Smooth muscle cell (in vitro differentiated cells): ENCODE measurements around the gene SPATA18. TPM values are rescaled to one million over a fixed set of nuclear protein-coding genes. Genes with fewer than 3 reads are reported as not detected.

Source experiments
- DNase-seq: peaks from one replicate; lab custom pipeline; 2025; ENCODE audit not compliant: unreplicated experiment; lab: John Stamatoyannopoulos, UW
- H2AFZ ChIP-seq: fragments of 200-600 bp; sonication (generic); 2 replicates; pipeline ENCODE4 v1.6.0; 2016; ENCODE audit warnings: antibody characterized with exemption, low read depth, mild to moderate bottlenecking
- H3F3A ChIP-seq: fragments of 200-600 bp; sonication (generic); 2 replicates; pipeline ENCODE4 v1.6.0; 2017; ENCODE audit warnings: antibody characterized with exemption, low read depth
- H3K27ac ChIP-seq: fragments of 200-600 bp; sonication (generic); 2 replicates; pipeline ENCODE4 v1.5.1; 2016; ENCODE audit warnings: low read depth, mild to moderate bottlenecking
- H3K27me3 ChIP-seq: fragments of 200-600 bp; sonication (generic); 2 replicates; pipeline ENCODE4 v1.6.1; 2016; ENCODE audit warnings: low read depth, mild to moderate bottlenecking
- H3K36me3 ChIP-seq: fragments of 200-600 bp; sonication (generic); 2 replicates; pipeline ENCODE4 v1.5.1; 2016; ENCODE audit warnings: low read depth
- H3K4me1 ChIP-seq: fragments of 200-600 bp; sonication (generic); 2 replicates; pipeline ENCODE4 v1.5.1; 2016; ENCODE audit warnings: low read depth
- H3K4me2 ChIP-seq: fragments of 200-600 bp; sonication (generic); 2 replicates; pipeline ENCODE4 v1.6.0; 2016; ENCODE audit warnings: mild to moderate bottlenecking
- H3K4me3 ChIP-seq: fragments of 200-600 bp; sonication (generic); 2 replicates; pipeline ENCODE4 v1.5.1; 2016; ENCODE audit warnings: mild to moderate bottlenecking
- H3K79me2 ChIP-seq: fragments of 200-600 bp; sonication (generic); 2 replicates; pipeline ENCODE4 v1.6.0; 2016; ENCODE audit warnings: low read depth, mild to moderate bottlenecking
- H3K9ac ChIP-seq: fragments of 200-600 bp; sonication (generic); 2 replicates; pipeline ENCODE4 v1.6.0; 2016; ENCODE audit warnings: low read depth
- H3K9me3 ChIP-seq: fragments of 200-600 bp; sonication (generic); replicated peaks from 2 replicates; pipeline ENCODE4 v1.5.1; 2016; ENCODE audit warnings: low read depth
- H4K20me1 ChIP-seq: fragments of 200-600 bp; sonication (generic); 2 replicates; pipeline ENCODE4 v1.6.0; 2016; ENCODE audit warnings: low read depth
- WGBS: methylation state at CpG from one replicate; pipeline ENCODE4 v1.1.7; 2016; ENCODE audit warnings: low lambda C conversion rate; 5-methylcytosine and 5-hydroxymethylcytosine counted together
- polyA plus RNA-seq: library from polyadenylated mRNA; unstranded; fragments of >200 nt; fragmentation: Nextera tagmentation; extraction: Ambion mirVana; gene quantifications from 2 replicates; pipeline ENCODE4 v1.2.1, GENCODE V29; 2016
- total RNA-seq: library from RNA; depleted of rRNA; stranded (reverse); fragments of >200 nt; gene quantifications from 2 replicates; pipeline ENCODE4 v1.2.3, GENCODE V29; 2014
- TF ChIP-seq, protein P1 (sequence below): fragments of 200-600 bp; sonication (generic); IDR thresholded peaks from 2 replicates; pipeline ENCODE4 v1.5.1; 2017; ENCODE audit warnings: borderline replicate concordance, mild to moderate bottlenecking, antibody characterized with exemption; ENCODE audit not compliant: insufficient read depth, poor library complexity, severe bottlenecking

Gene SPATA18
- total and polyA plus RNA-seq, 2 experiments from 2014 or later = 8.9 to 21.2 TPM

DNA sequence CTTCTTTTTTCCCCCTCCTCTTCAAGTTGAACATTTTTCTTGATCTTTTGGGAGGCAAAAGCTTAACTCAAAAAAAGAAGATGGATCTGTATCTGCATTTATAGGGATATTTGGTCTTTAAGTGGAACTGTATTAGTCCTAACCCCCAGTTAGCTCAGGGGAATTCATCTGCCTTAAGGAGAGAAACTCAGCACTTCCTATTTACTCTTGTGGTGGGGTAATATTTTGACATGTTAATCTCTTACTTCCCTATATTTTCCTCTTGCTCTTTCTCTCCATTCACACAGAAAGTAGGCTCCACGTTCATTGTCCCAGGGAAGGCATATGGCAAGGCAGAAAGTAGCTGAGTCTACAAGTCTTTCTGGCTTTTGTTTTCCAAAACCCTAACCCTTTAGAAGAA lies 36.2 kb upstream of the SPATA18 start:
- Histone ChIP-seq H3K27me3 (no peaks in the 10 kb centered on the region), H3K4me3 (no peak overlapping the region), H3K4me1 (no peaks in the 10 kb centered on the region), H3K27ac (no peak overlapping the region), H3K79me2 (no peaks in the 10 kb centered on the region), H3K9me3 (no peaks in the 10 kb centered on the region), H3K36me3 (no peaks in the 10 kb centered on the region), H3K9ac (no peak overlapping the region), H3F3A (no peaks in the 10 kb centered on the region), H2AFZ (no peak overlapping the region), H4K20me1 (no peaks in the 10 kb centered on the region), H3K4me2 (no peak overlapping the region)
- no peak for DNase-seq
- 57% methylated on average over 1 of the region's 1 CpG for WGBS
- TF ChIP-seq, protein P1, sequence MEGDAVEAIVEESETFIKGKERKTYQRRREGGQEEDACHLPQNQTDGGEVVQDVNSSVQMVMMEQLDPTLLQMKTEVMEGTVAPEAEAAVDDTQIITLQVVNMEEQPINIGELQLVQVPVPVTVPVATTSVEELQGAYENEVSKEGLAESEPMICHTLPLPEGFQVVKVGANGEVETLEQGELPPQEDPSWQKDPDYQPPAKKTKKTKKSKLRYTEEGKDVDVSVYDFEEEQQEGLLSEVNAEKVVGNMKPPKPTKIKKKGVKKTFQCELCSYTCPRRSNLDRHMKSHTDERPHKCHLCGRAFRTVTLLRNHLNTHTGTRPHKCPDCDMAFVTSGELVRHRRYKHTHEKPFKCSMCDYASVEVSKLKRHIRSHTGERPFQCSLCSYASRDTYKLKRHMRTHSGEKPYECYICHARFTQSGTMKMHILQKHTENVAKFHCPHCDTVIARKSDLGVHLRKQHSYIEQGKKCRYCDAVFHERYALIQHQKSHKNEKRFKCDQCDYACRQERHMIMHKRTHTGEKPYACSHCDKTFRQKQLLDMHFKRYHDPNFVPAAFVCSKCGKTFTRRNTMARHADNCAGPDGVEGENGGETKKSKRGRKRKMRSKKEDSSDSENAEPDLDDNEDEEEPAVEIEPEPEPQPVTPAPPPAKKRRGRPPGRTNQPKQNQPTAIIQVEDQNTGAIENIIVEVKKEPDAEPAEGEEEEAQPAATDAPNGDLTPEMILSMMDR = no peak

DNA sequence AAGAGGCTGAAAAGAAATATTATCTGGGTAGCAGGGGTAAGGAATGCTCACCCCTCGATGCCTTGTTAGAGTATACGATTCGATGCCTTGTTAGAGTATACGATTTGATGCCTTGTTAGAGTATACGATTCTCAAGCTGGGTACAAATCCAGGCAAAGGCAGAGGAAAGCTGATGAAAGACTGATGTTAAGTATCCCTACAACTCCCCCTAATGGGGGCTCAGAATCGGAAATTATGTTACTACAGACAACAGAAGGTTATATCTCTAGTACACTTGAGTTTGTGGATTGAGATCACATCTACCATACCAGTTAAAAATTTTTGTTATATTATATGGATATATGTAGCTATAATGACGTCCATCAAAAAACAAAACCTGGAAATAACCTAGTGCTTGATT lies 35.7 kb upstream of the SPATA18 start:
- no peak overlapping the region for H3K27ac ChIP-seq
- H3K4me2 ChIP-seq = no peak overlapping the region
- WGBS = 69% methylated on average over 7 of the region's 7 CpGs
- no peaks in the 10 kb centered on the region for H3K4me1 ChIP-seq
- no peak for DNase-seq
- H3K9ac ChIP-seq = no peak overlapping the region
- no peak overlapping the region for H3K4me3 ChIP-seq
- no peaks in the 10 kb centered on the region for H3F3A ChIP-seq
- H3K36me3 ChIP-seq = no peaks in the 10 kb centered on the region
- H3K9me3 ChIP-seq = no peaks in the 10 kb centered on the region
- no peaks in the 10 kb centered on the region for H3K79me2 ChIP-seq
- TF ChIP-seq, protein P1 = no peak
- H3K27me3 ChIP-seq = no peaks in the 10 kb centered on the region
- no peaks in the 10 kb centered on the region for H4K20me1 ChIP-seq
- H2AFZ ChIP-seq = no peak overlapping the region

DNA sequence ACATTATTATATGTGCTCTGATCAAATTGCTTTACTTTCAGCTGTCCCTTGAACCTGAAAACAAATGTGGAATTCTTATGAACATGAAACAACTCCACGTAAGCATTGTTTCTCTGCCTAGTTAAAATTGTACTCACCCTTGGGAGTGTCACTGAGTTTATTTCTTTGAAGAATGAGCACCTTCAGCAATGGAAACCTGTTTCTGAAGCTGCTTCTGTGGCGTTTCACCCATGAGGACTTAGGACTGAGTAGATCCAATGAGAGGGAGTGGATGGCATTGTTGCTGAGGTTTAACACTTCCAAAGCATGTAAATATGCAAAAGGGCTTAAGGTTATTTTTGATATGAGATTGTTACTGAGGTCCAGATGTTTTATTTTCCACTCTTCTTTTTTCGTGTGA lies 34.1 kb upstream of the SPATA18 start:
- no peak overlapping the region for H3K9ac ChIP-seq
- H2AFZ ChIP-seq = no peak overlapping the region
- H3K79me2 ChIP-seq = no peaks in the 10 kb centered on the region
- WGBS = 90% methylated on average over 3 of the region's 3 CpGs
- no peaks in the 10 kb centered on the region for H4K20me1 ChIP-seq
- H3K27ac ChIP-seq = no peak overlapping the region
- DNase-seq = no peak
- no peak overlapping the region for H3K4me2 ChIP-seq
- no peak overlapping the region for H3K4me3 ChIP-seq
- no peaks in the 10 kb centered on the region for H3F3A ChIP-seq
- TF ChIP-seq, protein P1 = no peak
- no peaks in the 10 kb centered on the region for H3K27me3 ChIP-seq
- no peaks in the 10 kb centered on the region for H3K9me3 ChIP-seq
- no peaks in the 10 kb centered on the region for H3K36me3 ChIP-seq
- no peaks in the 10 kb centered on the region for H3K4me1 ChIP-seq

DNA sequence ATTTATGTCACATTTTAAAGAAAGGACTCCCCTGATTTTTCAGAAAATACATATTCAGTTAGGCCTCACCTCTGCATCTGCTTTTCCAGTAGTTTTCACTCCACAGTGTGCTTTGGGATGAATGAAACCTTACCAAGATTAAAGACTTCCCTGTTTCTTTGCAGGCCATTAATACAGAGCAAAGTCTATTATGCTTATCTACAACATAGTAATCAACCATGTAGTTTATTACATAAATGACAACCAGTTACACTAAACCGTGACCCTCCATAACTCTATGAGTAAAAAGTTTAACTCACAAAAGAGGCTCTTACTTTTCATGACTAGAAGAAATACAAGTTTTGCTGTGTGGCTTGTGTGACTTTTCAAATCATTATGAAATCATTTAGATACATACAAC lies 33.3 kb upstream of the SPATA18 start:
- TF ChIP-seq, protein P1 = no peak
- WGBS = 0% methylated on average over 1 of the region's 1 CpG
- Histone ChIP-seq H3K9me3 (no peaks in the 10 kb centered on the region), H3K4me2 (no peak overlapping the region), H4K20me1 (no peaks in the 10 kb centered on the region), H3K9ac (no peak overlapping the region), H3K27me3 (no peaks in the 10 kb centered on the region), H3K27ac (no peak overlapping the region), H3F3A (no peaks in the 10 kb centered on the region), H3K4me3 (no peak overlapping the region), H3K79me2 (no peaks in the 10 kb centered on the region), H3K4me1 (no peaks in the 10 kb centered on the region), H2AFZ (no peak overlapping the region), H3K36me3 (peaks cover 3% of the 10 kb centered on the region)
- no peak for DNase-seq
